GM21447 (cell line): ENCODE data around the gene PRKCE.

ENCODE experiments used
- ATAC-seq: cut with Tn5 transposase; IDR thresholded peaks from one replicate; pipeline ENCODE4 v1.9.1; 2021; ENCODE audit not compliant: unreplicated experiment

PRKCE gene

DNA sequence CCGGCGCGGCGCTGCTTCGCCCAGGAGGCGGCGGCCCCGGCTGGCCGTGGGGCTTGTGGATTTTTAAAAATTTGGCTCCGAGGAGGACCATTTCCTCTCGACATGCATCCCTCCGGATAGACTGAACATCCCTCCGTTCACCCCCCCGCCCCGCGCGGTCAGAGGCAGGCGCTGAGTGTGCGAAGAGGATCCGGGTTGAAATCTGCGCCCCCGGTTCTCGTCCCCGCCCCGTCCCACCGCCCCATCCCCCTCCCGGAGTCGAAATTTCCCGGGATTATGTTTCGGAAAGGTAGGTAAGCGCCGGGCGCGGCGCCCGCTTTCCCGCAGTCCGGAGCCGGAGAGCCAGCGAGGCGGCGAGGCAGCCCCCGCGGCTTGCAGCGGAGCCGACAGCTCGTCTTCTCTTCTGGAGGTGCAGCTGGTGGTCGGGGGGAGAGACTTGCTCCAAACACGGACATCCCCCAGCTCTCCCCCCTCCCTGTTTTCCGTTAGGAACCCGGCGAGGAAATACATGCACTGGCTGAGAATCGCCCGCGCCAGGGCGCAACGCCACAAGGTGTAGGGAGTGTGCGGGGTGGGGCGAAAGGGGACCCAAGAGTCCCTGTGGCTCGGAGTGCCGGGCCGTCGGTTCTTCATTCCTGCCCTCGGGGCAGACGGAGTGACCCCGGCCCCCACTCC, at the start of gene PRKCE:
PRKCE (plus strand) TSS at position 261 of the 675 bp plus-strand sequence.
- ATAC-seq, result peak; percentile 14

DNA sequence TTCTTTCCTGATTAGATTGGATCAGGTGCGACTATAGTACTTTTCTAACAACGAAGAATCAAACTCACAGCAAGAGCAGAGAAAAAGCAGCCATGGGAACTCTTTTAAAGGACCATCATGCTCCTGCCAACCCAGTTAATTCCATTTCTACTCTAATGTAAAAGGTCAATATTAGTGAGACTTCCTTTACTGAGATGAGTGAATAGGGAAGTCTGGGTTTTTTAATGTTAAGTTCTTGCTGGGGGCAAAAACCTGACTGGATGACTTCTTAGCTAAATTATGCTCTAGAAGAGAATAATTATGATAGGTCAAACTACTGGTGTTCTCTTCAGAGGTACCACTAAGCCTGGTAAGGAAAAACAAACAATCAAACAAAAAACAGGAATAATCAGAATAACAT, 48.9 kb upstream of the PRKCE start:
- no peak for ATAC-seq

DNA sequence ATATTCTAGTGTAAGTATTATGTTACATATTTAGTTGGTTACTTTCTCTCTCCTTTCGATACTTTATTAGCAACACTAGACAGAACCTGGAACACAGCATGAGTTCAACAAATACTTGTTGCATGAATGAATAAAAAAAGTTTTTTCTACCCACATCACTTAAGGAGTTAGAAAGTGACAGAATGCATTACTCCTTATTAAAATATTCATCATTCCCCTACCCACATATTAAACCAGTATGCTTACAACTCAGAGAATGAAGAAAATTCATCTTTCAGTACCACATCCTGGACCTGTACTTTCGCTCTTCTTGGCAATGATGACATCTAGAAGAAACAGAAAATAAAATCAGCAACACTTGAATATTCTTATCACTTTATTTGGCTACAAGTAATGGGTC, 46.4 kb upstream of the PRKCE start:
- ATAC-seq, result no peak

DNA sequence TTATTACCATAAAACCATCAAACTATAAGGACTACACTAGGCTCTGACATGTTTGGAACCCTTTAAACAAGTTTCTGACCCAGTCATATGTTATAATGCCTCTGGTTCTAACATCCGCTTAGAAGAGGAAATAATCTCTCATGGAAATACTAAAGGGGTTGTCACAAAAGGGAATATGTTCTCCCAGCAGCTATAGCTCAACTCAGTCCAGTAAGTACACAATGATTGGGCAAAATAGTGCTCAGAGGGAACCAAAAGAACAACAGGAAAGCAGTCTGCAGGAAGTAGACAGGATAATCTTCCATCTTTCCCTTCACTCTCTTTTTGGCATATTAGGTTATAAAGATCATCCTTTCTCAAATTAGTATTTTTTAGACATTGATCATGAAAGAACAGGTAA, 44.7 kb upstream of the PRKCE start:
- ATAC-seq, result no peak

DNA sequence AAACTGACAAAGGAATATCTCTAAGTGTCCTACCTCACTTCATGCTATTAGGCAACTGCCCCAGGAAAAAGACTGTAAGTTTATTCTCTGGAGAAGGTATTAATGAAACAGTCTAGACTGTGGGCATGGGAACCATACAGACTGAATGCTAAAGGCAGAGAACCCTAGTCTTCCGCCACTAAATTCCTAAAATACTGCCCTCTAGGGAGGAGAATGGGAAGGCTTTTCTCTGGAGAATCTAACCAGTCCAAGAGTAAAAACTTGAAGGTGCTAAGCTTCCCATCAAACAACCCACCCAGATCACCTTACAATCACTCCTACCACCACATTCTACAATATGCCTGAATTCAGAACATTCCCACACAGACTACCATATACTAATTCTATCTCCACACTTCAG, 43.8 kb upstream of the PRKCE start:
- ATAC-seq, result no peak

DNA sequence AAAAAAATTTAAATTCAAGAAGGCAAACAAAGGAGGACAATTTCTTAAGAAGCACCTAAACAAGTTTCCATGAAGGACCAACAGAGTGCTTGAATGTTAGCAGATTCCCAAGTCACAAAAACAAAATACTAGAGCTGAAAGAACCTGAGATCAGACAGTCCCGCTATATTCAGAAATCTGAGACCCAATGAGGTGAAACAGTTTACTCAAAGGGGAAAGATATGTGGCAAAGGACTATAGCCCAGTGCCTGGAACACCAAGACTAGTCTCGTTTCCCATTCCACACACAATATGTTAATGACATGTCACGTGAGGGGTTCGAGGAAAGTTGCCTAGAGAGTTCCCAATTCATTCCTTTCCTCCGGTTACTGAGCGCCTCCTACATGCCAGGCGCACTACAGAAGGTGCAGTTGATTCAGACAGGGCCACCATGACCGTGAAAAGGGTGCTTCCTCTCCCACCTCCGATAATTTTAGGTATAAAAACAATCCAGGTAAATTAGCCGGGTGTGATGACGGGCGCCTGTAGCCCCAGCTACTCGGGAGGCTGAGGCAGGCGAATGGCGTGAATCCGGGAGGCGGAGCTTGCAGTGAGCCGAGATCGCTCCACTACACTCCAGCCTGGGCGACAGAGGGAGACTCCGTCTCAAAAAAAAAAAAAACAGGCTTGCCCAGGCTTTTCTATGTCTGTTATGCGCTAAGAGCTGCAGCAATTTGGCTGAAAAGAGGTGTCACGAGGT, 41.0 kb upstream of the PRKCE start:
- peak; percentile 52 for ATAC-seq

DNA sequence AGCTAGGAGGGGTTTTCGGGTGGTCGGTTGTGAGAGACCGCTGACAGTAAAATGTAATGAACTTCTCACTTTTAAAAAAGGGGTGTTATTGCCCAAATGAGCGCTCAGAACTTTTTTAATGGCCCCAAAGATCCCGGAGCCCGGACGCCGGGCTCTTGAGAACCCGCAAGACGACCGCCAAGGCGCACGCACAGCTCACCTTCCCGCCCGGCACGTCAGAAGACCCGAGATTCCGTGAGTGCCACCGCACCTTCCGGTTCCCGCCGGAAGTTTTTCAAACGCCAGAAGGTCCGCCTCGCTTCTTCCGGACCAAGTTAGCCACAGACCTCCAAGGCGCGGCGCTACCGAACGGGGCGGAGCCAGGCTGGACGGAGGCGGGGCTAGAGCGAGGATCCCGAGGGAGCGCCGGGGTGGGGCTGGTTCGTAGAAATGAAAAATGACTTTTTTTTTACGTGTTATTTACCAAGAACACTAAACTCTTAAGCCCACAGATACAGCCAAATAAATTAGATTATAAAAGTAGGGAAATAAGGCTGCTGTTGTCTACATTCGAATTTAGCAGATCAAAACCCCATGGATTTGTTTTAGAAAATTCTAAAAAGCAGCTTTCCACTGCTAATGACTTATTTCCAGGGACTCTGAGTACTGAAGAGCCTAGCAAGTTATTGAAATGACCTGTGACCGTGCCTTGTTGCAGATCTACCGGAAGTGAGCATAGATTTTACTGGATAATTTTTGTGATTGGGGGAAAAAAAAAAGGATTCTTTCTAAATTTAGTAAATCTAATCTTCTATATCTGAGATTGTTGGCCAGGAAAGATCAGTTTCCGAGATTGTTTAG, 40.2 kb upstream of the PRKCE start, which contains the start of gene SRBD1:
SRBD1 (minus strand) TSS at position 248 of the 840 bp plus-strand sequence. CDS start 5,826 bp downstream, outside the sequence.
- ATAC-seq, result peak; percentile 93

DNA sequence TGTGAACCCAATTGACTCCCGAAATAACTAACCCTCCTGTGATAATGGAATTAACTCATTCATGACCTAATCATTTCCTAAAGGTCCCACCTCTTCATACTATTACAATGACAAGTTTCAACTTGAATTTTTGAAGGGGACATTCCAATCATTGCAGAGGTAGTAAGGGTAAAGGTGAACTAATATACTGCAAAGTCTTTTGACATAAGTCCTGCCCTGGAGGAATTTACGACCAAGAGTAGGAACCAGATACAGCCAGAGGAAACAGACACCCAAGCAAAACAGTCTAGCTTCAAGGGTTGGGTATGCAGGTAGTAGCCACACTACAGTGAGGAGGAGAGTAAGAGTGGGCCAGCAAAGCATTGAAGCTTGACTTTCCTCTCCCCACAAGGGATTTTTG, 39.2 kb upstream of the PRKCE start:
- no peak for ATAC-seq

DNA sequence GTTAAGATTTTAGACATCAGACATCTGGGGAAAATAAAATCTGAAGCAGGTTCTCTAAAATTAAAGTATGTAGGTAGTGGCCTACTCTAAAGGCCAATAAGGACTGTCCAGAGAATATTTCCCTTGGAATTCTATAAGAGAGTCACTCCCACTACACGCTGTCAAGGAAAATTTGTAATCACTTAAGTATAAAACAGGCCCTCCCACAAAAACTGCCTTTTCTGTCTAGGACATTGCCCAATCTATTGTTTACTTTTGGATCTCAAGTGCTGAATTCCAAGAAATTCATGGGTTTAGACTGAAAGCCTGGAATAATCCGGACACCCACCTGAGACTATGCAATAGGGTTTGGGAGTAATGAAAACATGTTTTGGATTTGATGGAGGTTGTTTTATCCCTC, 38.7 kb upstream of the PRKCE start:
- ATAC-seq, result no peak

DNA sequence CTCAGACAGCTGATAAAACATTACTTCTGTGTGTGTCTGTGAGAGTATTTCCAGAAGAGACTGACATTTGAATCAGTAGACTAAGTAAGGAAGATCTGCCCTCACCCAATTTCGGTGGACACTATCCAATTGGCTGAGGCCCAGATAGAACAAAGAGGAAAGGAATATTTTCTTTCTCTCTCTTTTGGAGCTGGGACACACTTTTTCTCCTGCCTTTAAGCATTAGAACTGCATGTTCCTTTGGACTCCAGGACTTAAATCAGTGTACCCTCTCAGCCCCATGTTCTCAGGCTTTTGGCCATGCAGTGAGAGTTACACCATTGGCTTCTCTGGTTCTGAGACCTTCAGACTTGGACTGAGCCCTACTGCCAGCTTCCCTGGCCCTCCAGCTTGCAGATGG, 37.1 kb upstream of the PRKCE start:
- no peak for ATAC-seq

DNA sequence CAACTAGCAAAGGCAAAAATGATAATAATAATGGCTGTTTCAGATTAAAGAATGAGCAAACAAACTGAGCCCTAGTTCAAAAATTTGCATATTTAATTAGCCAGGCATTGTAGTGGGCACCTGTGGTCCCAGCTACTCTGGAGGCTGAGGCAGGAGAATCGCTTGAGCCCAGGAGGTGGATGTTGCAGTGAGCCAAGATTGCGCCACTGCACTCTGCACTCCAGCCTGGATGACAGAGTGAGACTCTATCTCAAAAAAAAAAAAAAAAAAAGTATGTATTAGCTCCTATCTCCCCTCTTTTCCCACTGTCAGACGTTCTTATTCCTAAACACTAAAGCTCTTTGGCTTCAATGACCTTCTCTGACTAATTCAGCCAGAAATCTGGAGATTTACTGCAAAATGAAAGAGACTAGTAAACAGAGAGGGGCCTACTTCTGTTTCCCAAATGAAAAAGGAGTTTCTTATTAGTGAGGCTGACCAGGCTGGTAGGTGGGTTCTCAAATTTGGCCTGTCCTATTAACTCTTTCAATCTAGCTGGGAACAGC, 36.5 kb upstream of the PRKCE start:
- no peak for ATAC-seq

DNA sequence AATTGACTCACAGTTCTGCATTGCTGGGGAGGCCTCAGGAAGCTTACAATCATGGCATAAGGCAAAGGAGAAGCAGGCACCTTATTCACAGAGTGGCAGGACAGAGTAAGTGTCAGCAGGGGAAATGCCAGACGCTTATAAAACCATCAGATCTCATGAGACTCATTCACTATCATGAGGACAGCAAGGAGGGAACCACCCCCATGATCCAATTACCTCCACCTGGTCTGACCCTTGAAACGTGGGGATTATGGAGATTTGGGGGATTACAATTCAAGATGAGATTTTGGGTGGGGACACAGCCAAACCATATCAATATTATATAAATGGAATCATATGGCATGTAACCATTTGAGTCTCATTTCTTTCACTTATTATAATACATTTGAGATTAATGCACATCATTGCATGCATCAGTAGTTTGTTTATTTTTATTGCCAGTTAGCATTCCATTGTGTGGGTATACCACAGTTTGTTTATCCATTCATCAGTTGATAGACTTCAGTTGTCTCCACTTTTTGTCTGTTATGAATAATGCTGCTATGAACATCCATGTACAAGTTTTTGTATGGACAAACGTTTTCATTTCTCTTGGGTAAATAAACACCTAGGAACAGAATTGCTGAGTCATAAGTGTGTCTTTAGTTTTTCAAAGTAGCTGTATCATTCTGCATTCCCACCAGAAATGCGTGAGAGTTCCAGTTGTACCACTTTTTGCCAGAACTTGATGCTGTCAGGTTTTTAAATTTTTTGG, 34.6 kb upstream of the PRKCE start:
- no peak for ATAC-seq

DNA sequence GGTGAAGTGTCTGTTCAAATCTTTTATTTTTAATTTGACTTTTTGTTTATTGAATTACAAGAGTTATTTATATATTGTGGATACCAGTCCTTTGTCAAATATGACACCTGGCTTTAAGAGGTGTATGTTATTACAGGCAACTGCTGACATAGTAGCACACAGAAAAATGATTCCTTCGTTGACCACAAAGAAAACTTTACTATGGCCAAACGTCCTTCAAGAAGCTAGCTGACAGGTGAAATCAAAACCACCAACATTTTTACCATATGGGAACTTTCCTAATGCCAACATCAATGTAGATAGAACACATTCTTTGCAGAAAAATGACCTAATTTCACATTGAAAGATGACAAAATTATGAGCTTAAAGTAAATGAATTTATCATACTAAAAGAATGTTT, 34.0 kb upstream of the PRKCE start:
- ATAC-seq, result no peak

DNA sequence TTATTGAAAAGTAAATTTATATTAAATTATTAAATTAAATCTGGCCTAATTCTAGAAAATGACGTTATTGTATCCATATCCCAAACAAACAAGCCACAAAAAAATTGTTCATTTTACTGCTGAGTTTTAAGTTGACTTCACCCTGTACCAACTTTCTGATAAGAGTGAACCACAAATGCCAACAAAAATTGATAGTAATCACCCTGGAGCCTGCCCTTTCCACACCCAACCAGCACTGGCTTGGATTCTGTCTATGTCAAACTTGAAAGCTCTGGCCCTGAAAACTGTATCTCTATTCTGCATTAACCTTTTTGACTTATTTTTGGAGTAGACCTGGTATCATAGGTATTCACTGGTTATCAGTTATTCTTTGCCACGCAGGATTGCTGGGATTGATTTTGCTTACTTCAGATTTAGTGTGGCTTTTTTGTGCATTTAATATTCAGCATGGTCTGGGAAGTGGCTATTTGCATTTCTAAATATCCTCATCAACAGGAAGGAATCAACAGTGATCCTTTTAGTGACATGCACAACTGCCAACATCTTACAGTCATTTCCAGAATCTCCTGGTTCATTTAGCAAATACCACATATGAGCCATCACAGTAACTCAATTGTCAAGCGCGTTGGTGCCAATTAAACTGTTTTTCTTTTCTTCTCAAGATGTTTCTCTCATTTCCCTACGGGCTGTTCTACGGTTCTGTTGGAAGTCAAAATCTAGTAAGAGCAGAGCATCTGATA, 29.0 kb upstream of the PRKCE start:
- no peak for ATAC-seq

DNA sequence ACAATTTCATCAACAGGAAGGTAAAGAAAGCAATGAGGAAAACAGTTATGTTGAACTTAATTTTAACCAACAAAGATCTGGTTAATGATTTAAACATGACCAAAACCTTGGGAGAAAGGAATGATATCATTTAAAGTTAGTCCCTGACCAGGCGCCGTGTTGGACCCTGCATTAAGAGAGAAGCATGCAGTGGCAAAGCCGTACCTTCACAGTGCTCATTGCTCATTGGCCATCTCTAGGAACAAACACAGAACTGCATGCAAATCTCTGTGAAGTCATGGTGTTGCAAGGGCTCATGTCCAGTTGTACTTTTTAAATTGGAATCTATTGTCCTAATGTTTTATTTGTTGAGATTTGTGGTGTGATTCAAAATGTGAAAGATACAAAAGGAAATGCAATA, 28.4 kb upstream of the PRKCE start:
- ATAC-seq, result no peak

DNA sequence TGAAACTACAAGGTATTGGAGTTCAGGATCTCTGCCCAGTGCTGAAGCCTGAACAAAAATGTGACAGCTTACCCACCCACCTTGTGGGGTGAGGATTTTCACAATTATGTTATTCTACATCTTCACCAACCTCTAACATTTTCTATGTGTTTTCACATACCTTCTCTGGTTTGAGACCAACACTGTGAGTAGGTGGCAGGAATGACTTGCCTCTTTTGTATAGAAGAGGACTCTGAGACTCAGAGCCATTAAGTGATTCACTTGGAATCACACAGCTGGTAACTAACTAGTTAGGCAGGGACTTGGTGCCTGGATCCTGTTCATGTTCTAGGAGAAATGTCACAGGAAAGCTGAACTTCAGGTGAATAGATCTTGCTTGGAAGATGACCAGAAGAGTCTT, 25.7 kb upstream of the PRKCE start:
- ATAC-seq, result no peak

DNA sequence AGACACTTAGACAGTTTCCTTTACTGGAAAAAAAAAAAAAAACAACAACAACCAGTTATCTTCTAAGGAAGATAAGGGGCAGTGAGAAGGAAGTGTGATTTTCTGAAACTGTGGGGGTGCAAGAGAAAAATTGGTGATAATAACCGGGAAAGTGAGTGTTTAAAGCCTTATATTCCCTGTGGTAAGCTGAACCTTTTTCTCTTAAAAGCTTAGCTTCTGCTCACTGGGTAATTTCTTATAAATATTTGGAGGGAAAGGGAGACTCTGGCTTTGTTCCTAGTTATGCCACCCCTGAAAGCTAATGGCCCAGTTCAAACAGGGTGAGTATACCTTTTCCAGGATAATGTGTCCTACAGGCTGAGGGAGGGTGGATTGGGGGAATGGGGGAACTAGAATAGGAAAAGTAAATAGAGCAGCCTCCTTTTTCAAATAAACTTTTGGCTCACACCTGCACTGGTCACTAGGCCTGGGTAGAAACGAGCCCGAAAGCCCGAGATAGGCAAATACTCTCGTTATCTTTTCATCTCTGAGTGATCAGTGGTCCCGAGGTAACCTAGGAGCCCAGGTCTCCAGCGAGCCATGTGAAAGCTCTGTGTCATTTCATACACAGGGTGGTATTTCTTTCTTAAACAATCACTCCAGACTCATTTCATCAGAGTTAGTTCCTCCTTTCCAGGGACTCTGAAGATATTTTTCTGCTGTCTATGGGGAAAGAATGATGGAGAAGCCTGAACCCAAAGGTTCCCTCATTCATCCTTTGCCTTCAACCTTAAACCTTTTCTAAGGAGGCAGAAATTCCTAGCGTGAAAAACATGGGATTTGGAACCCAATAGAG, 24.9 kb upstream of the PRKCE start:
- no peak for ATAC-seq

DNA sequence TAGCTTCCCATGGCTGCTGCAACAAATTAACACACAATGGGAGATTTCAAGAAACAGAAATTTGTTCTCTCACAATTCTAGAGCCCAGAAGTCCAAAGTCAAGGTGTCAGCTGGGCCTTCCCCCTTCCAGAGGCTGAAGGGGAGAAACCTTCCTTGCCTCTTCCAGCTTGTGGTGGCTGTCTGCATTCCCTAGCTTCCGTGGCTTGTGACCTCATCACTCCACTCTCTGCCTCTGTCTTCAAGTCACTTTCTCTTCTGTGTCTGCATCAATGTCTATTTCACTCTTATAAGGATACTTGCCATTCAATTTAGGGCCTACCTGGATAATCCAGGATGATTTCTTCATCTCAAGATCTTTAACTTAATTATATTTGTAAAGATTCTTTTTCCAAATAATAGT, 23.6 kb upstream of the PRKCE start:
- ATAC-seq, result no peak

DNA sequence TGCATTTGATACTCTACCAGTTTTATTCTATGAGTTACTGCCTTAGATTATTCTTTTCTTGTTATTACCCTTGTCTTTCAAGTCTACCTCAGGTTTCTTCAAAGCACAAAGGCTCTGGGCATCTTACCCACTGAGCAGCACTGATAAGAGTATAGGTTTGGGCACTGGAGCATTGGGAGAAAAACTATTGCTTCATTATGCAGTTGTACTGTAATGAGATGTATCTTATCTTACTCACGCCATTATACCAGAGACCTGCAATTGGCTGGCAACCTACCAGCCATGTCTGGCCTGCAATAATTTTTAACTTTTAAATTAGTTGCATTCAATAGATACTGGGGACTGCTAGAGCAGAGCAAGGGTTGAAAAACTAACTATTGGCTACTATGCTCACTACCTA, 21.5 kb upstream of the PRKCE start:
- no peak for ATAC-seq
